ENCODE data around the gene ECHS1. TPM values are rescaled to one million over a fixed set of nuclear protein-coding genes. Genes with fewer than 3 reads are reported as not detected.
"Not testable (repeated sequence)": the region's sequence is repeated elsewhere in the genome, so short reads cannot be mapped to it uniquely, and the experiment has no call there.

The ECHS1 gene
- polyA plus RNA-seq, 1 donor from 2014 or later = 122 TPM

GRCh38 chr10:133388973-133389818, 16.0 kb upstream of the ECHS1 start:
- no peak overlapping the region for H3K4me2 ChIP-seq (ENCODE audit: low read length)
- H3F3A ChIP-seq (ENCODE audit: insufficient read depth, low read length, poor library complexity, severe bottlenecking) = no peaks in the 10 kb centered on the region
- H2AFZ ChIP-seq (ENCODE audit: low read depth, low read length) = no peak overlapping the region
- no peaks in the 10 kb centered on the region for H4K20me1 ChIP-seq (ENCODE audit: insufficient read depth)
- H3K4me3 ChIP-seq (ENCODE audit: low read length) = no peak overlapping the region
- H3K27me3 ChIP-seq (ENCODE audit: insufficient read depth, low read depth, low read length) = no peaks in the 10 kb centered on the region
- H3K79me2 ChIP-seq (replicated peaks; ENCODE audit: insufficient read depth, low read length) = no peaks in the 10 kb centered on the region
- H3K9me3 ChIP-seq (ENCODE audit: low read length) = no peaks in the 10 kb centered on the region
- no peaks in the 10 kb centered on the region for H3K36me3 ChIP-seq (ENCODE audit: insufficient read depth, low read length)
- no peaks in the 10 kb centered on the region for H3K9me2 ChIP-seq (ENCODE audit: insufficient read depth, low read length)
- TF ChIP-seq RAD21 (conservative IDR thresholded peaks at IDR 0.05) (no peak), SMC3 (conservative IDR thresholded peaks at IDR 0.05; ENCODE audit: poor library complexity) (no peak), EZH2 (IDR thresholded peaks at IDR 0.05; ENCODE audit: borderline replicate concordance, insufficient read depth, low read length, poor library complexity, severe bottlenecking) (no peak), EP300 (conservative IDR thresholded peaks at IDR 0.05; ENCODE audit: poor library complexity, severe bottlenecking) (no peak)
- TF ChIP-seq, protein P1, sequence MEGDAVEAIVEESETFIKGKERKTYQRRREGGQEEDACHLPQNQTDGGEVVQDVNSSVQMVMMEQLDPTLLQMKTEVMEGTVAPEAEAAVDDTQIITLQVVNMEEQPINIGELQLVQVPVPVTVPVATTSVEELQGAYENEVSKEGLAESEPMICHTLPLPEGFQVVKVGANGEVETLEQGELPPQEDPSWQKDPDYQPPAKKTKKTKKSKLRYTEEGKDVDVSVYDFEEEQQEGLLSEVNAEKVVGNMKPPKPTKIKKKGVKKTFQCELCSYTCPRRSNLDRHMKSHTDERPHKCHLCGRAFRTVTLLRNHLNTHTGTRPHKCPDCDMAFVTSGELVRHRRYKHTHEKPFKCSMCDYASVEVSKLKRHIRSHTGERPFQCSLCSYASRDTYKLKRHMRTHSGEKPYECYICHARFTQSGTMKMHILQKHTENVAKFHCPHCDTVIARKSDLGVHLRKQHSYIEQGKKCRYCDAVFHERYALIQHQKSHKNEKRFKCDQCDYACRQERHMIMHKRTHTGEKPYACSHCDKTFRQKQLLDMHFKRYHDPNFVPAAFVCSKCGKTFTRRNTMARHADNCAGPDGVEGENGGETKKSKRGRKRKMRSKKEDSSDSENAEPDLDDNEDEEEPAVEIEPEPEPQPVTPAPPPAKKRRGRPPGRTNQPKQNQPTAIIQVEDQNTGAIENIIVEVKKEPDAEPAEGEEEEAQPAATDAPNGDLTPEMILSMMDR (IDR thresholded peaks at IDR 0.05; ENCODE audit: poor library complexity, severe bottlenecking) = no peak
- H3K9ac ChIP-seq (ENCODE audit: low read length) = no peak overlapping the region
- no peak overlapping the region for H3K27ac ChIP-seq (ENCODE audit: low read length)

GRCh38 chr10:133388236-133388972, 15.2 kb upstream of the ECHS1 start:
- Histone ChIP-seq H3K9me3 (ENCODE audit: low read length) (no peaks in the 10 kb centered on the region), H3K4me2 (ENCODE audit: low read length) (no peak overlapping the region), H3K9ac (ENCODE audit: low read length) (no peak overlapping the region), H2AFZ (ENCODE audit: low read depth, low read length) (no peak overlapping the region), H3K27me3 (ENCODE audit: insufficient read depth, low read depth, low read length) (no peaks in the 10 kb centered on the region), H3K79me2 (replicated peaks; ENCODE audit: insufficient read depth, low read length) (no peaks in the 10 kb centered on the region), H4K20me1 (ENCODE audit: insufficient read depth) (no peaks in the 10 kb centered on the region), H3K4me3 (ENCODE audit: low read length) (no peak overlapping the region), H3K36me3 (ENCODE audit: insufficient read depth, low read length) (no peaks in the 10 kb centered on the region), H3F3A (ENCODE audit: insufficient read depth, low read length, poor library complexity, severe bottlenecking) (no peaks in the 10 kb centered on the region), H3K27ac (ENCODE audit: low read length) (no peak overlapping the region), H3K9me2 (ENCODE audit: insufficient read depth, low read length) (no peaks in the 10 kb centered on the region)
- TF ChIP-seq POLR2AphosphoS5 (IDR thresholded peaks at IDR 0.05) (no peak), SMC3 (conservative IDR thresholded peaks at IDR 0.05; ENCODE audit: poor library complexity) (no peak), MXI1 (conservative IDR thresholded peaks at IDR 0.05; ENCODE audit: poor library complexity, severe bottlenecking) (no peak), EZH2 (IDR thresholded peaks at IDR 0.05; ENCODE audit: borderline replicate concordance, insufficient read depth, low read length, poor library complexity, severe bottlenecking) (no peak), EP300 (conservative IDR thresholded peaks at IDR 0.05; ENCODE audit: poor library complexity, severe bottlenecking) (no peak), TAF1 (IDR thresholded peaks at IDR 0.05; ENCODE audit: low read depth) (no peak), RAD21 (conservative IDR thresholded peaks at IDR 0.05) (no peak)
- TF ChIP-seq, protein P1 (IDR thresholded peaks at IDR 0.05; ENCODE audit: poor library complexity, severe bottlenecking) = no peak
- TF ChIP-seq, protein P2, sequence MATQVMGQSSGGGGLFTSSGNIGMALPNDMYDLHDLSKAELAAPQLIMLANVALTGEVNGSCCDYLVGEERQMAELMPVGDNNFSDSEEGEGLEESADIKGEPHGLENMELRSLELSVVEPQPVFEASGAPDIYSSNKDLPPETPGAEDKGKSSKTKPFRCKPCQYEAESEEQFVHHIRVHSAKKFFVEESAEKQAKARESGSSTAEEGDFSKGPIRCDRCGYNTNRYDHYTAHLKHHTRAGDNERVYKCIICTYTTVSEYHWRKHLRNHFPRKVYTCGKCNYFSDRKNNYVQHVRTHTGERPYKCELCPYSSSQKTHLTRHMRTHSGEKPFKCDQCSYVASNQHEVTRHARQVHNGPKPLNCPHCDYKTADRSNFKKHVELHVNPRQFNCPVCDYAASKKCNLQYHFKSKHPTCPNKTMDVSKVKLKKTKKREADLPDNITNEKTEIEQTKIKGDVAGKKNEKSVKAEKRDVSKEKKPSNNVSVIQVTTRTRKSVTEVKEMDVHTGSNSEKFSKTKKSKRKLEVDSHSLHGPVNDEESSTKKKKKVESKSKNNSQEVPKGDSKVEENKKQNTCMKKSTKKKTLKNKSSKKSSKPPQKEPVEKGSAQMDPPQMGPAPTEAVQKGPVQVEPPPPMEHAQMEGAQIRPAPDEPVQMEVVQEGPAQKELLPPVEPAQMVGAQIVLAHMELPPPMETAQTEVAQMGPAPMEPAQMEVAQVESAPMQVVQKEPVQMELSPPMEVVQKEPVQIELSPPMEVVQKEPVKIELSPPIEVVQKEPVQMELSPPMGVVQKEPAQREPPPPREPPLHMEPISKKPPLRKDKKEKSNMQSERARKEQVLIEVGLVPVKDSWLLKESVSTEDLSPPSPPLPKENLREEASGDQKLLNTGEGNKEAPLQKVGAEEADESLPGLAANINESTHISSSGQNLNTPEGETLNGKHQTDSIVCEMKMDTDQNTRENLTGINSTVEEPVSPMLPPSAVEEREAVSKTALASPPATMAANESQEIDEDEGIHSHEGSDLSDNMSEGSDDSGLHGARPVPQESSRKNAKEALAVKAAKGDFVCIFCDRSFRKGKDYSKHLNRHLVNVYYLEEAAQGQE (IDR thresholded peaks at IDR 0.05; ENCODE audit: borderline replicate concordance) = no peak

- not testable (repeated sequence) for H3K9me3 ChIP-seq (ENCODE audit: low read length); H3K9me2 ChIP-seq (ENCODE audit: insufficient read depth, low read length); H2AFZ ChIP-seq (ENCODE audit: low read depth, low read length); H3K27ac ChIP-seq (ENCODE audit: low read length); H3K27me3 ChIP-seq (ENCODE audit: insufficient read depth, low read depth, low read length); H3K9ac ChIP-seq (ENCODE audit: low read length); H3K79me2 ChIP-seq (replicated peaks; ENCODE audit: insufficient read depth, low read length); H4K20me1 ChIP-seq (ENCODE audit: insufficient read depth); H3F3A ChIP-seq (ENCODE audit: insufficient read depth, low read length, poor library complexity, severe bottlenecking); H3K36me3 ChIP-seq (ENCODE audit: insufficient read depth, low read length); H3K4me3 ChIP-seq (ENCODE audit: low read length); H3K4me2 ChIP-seq (ENCODE audit: low read length)
Measured at GRCh38 chr10:133386951-133387350, 13.8 kb upstream of the ECHS1 start.

Measured in neural cell (in vitro differentiated cells).